GM18519 (cell line): ENCODE measurements around the gene ZNF70.
"Not testable (repeated sequence)": the region's sequence is repeated elsewhere in the genome, so short reads cannot be mapped to it uniquely, and the experiment has no call there.

Source experiments
- ATAC-seq: cut with Tn5 transposase; IDR thresholded peaks from one replicate; pipeline ENCODE4 v1.9.1; 2021; ENCODE audit warnings: mild to moderate bottlenecking, moderate library complexity; ENCODE audit not compliant: unreplicated experiment, low FRiP score

Gene ZNF70

GRCh38 chr22:23760056-23760455 lies 9.1 kb upstream of the ZNF70 start:
- no peak for ATAC-seq

DNA sequence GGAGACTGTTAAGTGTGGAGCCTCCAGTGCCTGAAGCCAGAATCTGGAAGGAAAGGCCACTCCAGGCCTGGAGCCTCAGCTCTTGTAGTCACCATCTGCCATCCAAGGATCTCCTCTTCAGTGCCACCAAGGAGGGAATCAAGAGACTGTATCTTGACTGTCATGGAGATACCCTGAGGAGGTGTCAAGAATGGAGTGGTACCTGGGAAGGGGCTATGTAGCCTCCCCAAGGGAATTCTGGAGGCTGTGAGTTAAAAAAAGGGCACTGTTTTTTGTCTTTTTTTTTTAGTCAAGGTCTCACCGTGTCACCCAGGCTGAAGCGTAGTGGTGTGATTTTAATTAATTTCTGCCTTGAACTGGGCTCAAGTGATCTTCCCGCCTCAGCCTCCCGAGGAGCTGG lies 8.7 kb upstream of the ZNF70 start:
- no peak for ATAC-seq

DNA sequence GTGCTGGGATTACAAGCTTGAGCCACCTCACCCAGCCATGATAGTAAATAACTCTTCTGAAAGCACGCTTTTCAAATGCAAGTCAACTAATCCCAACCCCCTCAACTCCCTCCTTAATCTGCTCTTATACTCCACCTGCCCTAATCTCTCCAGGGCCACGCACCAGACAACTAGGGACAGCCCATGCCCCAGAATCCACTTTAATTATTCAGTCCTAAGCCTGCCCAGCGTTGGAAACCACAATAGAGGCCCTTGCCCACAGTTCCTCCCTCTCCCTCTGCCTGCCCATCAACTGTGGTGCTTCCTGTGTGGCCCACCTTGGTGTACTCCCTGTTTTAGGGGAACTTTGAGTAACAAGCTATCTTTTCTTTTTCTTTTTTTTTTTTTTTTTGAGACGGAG lies 6.0 kb upstream of the ZNF70 start:
- no peak for ATAC-seq

DNA sequence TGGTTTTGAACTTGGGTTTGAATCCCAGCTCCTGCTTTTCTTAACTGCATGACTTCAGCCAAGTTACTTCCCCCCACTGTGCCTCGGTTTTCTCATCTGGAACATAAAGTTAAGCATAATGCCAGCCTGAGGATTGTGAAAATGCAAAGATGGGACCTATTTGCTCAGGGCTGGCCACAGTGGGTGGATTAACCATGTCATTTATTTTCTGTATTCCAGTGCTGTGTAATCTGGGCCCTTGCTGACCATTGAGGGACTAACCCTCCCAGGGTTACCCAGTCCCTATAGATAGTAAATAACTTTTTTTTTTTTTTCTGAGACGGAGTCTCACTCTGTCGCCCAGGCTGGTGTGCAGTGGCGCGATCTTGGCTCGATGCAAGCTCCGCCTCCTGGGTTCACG lies 4.8 kb upstream of the ZNF70 start:
- ATAC-seq = no peak

DNA sequence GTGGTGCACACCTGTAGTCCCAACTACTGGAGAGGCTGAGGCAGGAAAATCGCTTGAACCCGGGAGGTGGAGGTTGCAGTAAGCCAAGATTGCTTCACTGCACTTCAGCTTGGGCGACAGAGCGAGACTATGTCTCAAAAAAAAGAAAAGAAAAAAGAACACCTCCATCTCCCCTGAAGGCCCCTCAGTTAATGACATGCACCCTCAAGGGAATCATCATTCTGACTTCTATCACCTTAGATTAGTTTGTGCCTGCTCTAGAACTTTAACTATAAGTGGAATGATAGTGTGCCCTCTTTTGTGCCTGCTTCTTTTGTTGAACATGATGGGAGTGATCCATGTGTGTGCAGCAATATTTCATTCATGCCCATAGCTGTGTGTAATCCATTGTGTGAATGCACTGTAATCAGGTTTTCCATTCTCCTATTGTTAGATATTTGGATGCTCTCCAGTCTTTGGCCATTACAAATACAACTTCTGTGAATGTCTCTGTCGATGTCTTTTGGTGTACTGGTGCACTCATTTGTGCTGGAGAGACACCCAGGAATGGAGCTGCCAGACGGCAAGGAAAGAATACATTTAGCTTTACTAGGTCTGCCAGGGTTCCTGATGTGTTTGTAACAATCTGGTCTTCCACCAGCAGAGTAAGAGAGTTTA lies 4.2 kb upstream of the ZNF70 start:
- no peak for ATAC-seq

DNA sequence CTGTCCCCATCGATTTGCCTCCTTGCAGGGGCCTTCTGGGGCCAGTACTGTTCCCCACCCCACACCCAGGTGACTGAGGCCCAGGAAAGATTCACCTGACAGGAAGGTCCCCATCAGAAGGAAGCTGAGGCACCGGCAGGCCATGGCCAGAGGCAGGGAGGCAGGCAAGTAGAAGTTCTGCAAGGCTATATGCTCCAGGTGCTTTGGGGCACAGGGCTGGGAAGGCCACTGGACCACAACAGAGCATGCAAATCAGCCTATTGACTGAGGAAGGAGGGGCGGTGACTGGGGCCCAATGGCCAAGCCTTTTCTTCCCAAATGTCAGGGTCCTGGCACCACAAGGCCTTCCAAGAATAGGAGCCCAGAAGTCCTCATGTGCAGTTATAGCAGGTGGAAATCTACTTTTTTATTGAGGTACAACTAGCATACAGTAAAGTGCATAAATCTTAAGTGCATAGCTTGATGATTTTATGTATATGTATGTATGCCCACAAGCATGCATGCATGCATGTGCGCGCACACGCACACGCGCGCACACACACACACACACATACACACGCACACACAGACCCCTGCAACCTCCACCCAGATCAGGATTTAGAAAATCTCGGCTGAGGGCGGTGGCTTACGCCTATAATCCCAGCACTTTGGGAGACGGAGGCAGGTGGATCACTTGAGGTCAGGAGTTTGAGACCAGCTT lies 3.5 kb upstream of the ZNF70 start, which contains the start of gene VPREB3:
Gene VPREB3, minus strand, starts transcription at position 206 of the 700 bp plus-strand sequence. Its CDS starts 62 bp downstream, at position 144.
- ATAC-seq = no peak

DNA sequence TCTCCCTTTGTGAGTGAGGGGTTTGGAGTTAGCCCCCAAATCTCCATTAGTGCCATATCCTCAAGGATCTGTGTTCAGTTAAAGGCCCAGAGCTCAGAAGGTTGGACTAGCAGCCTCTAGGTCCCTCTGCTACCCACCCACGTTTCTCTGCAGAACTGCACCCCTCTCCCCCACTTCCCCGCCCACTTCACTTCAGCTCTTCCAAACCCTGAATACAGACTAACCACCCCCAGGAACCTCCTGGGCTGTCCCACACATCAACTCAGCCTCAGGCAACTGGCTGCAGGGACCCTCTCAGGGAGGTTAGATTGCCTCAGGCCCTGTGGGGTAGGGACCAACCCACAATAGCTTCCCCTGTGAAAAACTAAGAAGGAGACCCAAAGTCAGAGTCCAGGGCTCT lies 2.5 kb upstream of the ZNF70 start:
- no peak for ATAC-seq

- ATAC-seq = no peak
Observed at GRCh38 chr22:23752750-23753149, 1.8 kb upstream of the ZNF70 start.

DNA sequence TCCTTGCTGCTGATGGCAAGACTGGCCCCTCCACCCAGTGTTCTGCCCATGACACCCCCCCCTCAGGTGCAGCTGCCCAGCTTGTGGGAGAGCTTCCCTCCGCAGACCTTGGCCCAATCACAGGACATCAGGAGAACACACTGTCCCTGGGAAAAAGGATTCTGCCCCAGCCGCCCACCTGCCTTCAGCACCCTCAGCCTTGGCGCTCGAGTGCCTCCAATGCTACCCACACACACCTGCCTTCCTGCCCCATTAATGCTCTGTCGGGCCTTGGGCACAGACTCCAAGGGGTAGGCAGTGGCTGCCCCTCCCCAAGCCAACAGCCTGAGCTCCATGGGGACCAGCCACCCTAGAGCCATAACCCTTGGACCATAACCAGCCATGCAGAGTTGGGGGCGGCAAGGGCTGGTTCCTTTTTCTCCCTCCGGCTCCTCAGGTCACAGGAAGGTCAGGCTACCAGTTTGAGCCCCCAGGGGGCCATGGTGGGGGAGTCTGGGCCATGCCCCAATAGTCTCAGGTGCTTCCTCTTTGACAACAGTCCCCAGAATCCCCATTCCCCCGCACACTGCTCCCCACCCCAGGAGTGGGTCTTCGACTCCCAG lies 1.3 kb upstream of the ZNF70 start:
- ATAC-seq = no peak

- no peak for ATAC-seq
Observed at GRCh38 chr22:23751441-23751996, 607 bp upstream of the ZNF70 start.

GRCh38 chr22:23750367-23750713 lies 572 bp downstream of the ZNF70 start:
- ATAC-seq = no peak

- no peak for ATAC-seq
Observed at GRCh38 chr22:23749841-23750301, 1.0 kb downstream of the ZNF70 start.

GRCh38 chr22:23745791-23746190 lies 5.1 kb downstream of the ZNF70 start:
- ATAC-seq = no peak

- ATAC-seq = no peak
Observed at GRCh38 chr22:23744485-23744884, 6.4 kb downstream of the ZNF70 start.

DNA sequence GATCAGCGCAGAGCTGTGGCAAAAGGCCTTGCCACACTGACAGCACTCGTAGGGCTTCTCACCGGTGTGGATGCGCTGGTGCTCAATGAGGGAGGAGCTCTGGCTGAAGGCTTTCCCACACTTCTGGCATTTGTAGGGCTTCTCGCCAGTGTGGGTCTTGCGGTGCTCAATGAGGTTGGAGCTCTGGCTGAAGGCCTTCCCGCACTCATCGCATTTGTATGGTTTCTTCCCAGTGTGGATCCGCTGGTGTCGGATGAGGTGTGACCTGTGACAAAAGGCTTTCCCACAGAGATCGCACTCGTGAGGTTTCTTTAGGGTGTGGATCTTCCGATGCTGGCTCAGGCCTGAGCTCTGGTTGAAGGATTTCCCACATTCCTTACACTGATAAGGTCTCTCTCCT lies 6.9 kb downstream of the ZNF70 start:
- ATAC-seq = no peak

DNA sequence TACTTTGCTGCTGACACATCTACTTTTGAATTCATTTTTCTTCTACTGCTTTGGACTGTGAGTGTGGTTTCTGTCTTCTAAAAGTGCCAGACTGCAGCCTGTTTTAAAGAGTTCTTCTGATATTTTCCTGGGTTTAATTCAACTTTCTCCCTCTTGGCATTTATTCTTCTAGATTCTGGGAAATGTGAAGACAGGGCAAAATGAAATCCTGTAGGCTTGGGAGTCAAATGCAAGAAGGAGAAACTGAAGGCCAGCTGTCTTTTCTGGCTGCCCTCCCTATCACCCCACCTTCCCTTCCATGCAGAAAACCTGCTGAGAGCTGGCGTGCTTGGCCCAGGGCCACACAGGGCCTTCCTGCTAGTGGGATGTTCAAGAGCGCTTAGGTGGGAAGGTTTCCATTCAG lies 7.6 kb downstream of the ZNF70 start:
- ATAC-seq = no peak

GRCh38 chr22:23742505-23743264 lies 8.2 kb downstream of the ZNF70 start:
- no peak for ATAC-seq

DNA sequence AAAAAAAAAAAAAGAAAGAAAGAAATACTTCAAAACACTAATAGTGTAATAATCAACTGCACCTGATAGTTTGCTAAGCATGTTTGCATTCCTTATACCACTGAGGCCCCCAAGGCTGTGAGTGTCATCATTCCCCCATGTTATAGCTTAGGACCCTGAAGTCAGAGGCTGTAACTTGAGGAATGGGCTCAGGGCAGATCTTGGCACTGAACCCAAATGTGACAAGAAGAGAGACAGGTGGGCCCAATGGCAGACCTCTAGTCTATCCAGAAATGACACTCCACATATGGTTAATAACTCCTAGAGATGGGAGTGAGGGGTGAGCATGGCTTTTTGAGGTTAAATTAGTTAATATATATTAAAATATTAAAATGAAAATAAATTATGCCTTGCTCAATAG lies 13.2 kb downstream of the ZNF70 start:
- no peak for ATAC-seq

DNA sequence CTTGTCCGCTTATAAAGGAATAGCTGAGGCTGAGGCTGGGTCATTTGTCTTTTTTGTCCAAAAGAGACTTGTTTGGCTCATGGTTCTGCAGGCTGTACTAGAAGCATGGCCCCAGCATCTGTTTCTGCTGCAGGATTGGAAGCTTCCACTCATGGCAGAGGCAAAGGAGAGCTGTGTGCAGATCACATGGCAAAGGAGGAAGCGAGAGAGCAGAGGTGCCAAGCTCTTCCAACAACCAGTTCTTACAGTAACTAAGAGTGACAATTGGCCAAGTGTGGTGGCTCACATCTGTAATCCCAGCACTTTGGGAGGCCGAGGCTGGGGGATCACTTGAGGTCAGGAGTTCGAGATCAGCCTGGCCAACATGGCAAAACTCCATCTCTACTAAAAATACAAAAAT lies 22.8 kb downstream of the ZNF70 start:
- not testable (repeated sequence) for ATAC-seq

DNA sequence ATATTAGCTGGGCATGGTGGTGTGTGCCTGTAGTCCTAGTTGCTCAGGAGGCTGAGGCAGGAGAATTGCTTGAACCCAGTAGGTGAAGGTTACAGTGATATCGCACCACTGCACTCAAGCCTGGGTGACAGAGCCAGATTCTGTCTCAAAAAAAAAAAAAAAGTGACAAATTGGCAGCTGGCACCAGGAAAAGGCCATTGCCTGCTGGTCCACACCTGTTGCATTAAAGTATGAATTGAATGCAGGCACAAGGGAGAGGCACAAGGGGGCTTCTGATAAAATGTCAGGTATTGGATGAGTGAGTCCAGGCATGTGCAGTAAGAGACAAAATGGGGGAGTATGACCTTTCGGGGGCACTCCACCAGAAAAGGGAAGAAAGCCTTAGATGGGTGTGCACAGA lies 28.2 kb downstream of the ZNF70 start:
- no peak for ATAC-seq

DNA sequence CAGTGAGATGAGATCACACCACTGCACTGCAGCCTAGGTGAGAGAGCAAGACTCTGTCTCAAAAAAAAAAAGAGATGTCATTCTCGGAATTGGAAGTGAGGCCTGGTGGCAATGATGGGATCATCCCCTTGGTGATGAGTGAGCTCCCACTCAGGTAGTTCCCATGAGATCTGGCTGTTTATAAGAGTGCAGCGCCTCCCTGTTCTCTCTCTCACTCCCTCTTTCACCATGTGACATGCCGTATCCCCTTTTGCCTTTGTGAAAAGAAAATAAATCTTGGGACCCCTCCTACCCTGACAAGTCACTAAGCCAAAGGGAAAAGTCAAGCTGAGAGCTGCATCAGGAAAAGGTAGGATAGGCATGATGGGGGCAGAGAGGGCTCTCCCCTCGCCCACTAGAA lies 28.8 kb downstream of the ZNF70 start:
- no peak for ATAC-seq
